CD14-positive monocyte (primary cell): ENCODE measurements around the gene BASP1. TPM values are rescaled to one million over a fixed set of nuclear protein-coding genes. Genes with fewer than 3 reads are reported as not detected.
A peak's percentile ranks its signal among the peaks of the same experiment; 100 is the strongest.

ENCODE experiments used
- DNase-seq, 3 donors: peaks; one replicate each; pipeline ENCODE4 v3.0.0-alpha.2; 2011 to 2022
- H2AFZ ChIP-seq: 2 replicates; pipeline ENCODE4 v1.6.0; 2012; ENCODE audit warnings: mild to moderate bottlenecking, low read depth, low read length, inconsistent platforms; ENCODE audit not compliant: insufficient read depth, poor library complexity, severe bottlenecking
- H3K27ac ChIP-seq, 2 donors: 1 replicate in 1 of 2; 2 replicates in 1 of 2; pipeline ENCODE4 v1.5.1; 2012 to 2013; ENCODE audit warnings: low read length in 2 of 2, control low read depth in 1 of 2, inconsistent platforms in 1 of 2, low read depth in 1 of 2, mild to moderate bottlenecking in 1 of 2
- H3K27me3 ChIP-seq, 2 donors: one replicate each; pipeline versions ENCODE4 v1.6.0 to v1.6.1; 2011 to 2013; ENCODE audit warnings: low read length in 2 of 2; ENCODE audit not compliant: control insufficient read depth in 2 of 2, insufficient read depth in 2 of 2
- H3K36me3 ChIP-seq, 2 donors: replicated peaks in 1 of 2; 1 replicate in 1 of 2; 2 replicates in 1 of 2; pipeline versions ENCODE4 v1.5.1 to v1.6.1; 2012 to 2013; ENCODE audit warnings: low read length in 2 of 2, control low read depth in 1 of 2, inconsistent platforms in 1 of 2, mild to moderate bottlenecking in 1 of 2; ENCODE audit not compliant: insufficient read depth in 2 of 2, control insufficient read depth in 1 of 2
- H3K4me1 ChIP-seq, 2 donors: 1 replicate in 1 of 2; 2 replicates in 1 of 2; pipeline versions ENCODE4 v1.5.1 to v1.6.1; 2012 to 2013; ENCODE audit warnings: low read length in 2 of 2, control low read depth in 1 of 2, inconsistent platforms in 1 of 2, mild to moderate bottlenecking in 1 of 2, moderate library complexity in 1 of 2; ENCODE audit not compliant: insufficient read depth in 2 of 2, control insufficient read depth in 1 of 2
- H3K4me2 ChIP-seq: replicated peaks from 2 replicates; pipeline ENCODE3; 2012; ENCODE audit warnings: low read length, moderate library complexity, mild to moderate bottlenecking; ENCODE audit not compliant: poor library complexity, severe bottlenecking; ENCODE audit errors: extremely low read depth
- H3K4me3 ChIP-seq, 3 experiments: fragments of 200-600 bp in 1 of 3; sonication (generic) in 1 of 3; replicated peaks in 1 of 3; 1 replicate in 2 of 3; 2 replicates in 1 of 3; pipeline ENCODE4 v1.5.1; 2011 to 2013; ENCODE audit warnings: low read length in 3 of 3, mild to moderate bottlenecking in 3 of 3, control low read depth in 2 of 3, low read depth in 2 of 3, inconsistent platforms in 1 of 3, moderate library complexity in 1 of 3
- H3K79me2 ChIP-seq: 2 replicates; pipeline ENCODE4 v1.6.0; 2012; ENCODE audit warnings: mild to moderate bottlenecking, control low read depth, inconsistent platforms, low read length, moderate library complexity; ENCODE audit not compliant: insufficient read depth
- H3K9ac ChIP-seq: 2 replicates; pipeline ENCODE4 v1.6.0; 2017; ENCODE audit warnings: low read length, mild to moderate bottlenecking; ENCODE audit not compliant: insufficient read depth, poor library complexity, severe bottlenecking
- H3K9me3 ChIP-seq, 2 donors: replicated peaks in 1 of 2; 1 replicate in 1 of 2; 2 replicates in 1 of 2; pipeline versions ENCODE4 v1.5.1 to v1.6.1; 2012 to 2013; ENCODE audit warnings: low read length in 2 of 2, control low read depth in 1 of 2; ENCODE audit not compliant: control insufficient read depth in 1 of 2, insufficient read depth in 1 of 2
- H4K20me1 ChIP-seq: 2 replicates; pipeline ENCODE4 v1.6.0; 2012; ENCODE audit warnings: mild to moderate bottlenecking, low read length, control low read depth, moderate library complexity; ENCODE audit not compliant: insufficient read depth
- H3K27ac Mint-ChIP-seq, 7 donors: one replicate each; pipeline ENCODE4 v1.8.0; 2020; ENCODE audit warnings: mild to moderate bottlenecking in 7 of 7, mixed read lengths in 7 of 7, moderate library complexity in 6 of 7, inconsistent platforms in 2 of 7
- H3K27me3 Mint-ChIP-seq, 3 donors: one replicate each; pipeline ENCODE4 v1.8.0; 2021 to 2022; ENCODE audit warnings: low read depth in 3 of 3, mild to moderate bottlenecking in 3 of 3, mixed read lengths in 3 of 3, moderate library complexity in 3 of 3, inconsistent platforms in 1 of 3
- H3K36me3 Mint-ChIP-seq, 2 donors: one replicate each; pipeline ENCODE4 v1.8.0; 2020; ENCODE audit warnings: mixed read lengths in 2 of 2, inconsistent platforms in 1 of 2, mild to moderate bottlenecking in 1 of 2
- H3K4me1 Mint-ChIP-seq: one replicate; pipeline ENCODE4 v1.8.0; 2020; ENCODE audit warnings: mild to moderate bottlenecking, mixed read lengths
- H3K4me3 Mint-ChIP-seq, 2 donors: one replicate each; pipeline ENCODE4 v1.8.0; 2020; ENCODE audit warnings: mild to moderate bottlenecking in 2 of 2, mixed read lengths in 2 of 2, moderate library complexity in 1 of 2
- H3K9me3 Mint-ChIP-seq, 7 donors: one replicate each; pipeline ENCODE4 v1.8.0; 2020 to 2022; ENCODE audit warnings: mixed read lengths in 7 of 7, mild to moderate bottlenecking in 6 of 7, moderate library complexity in 6 of 7, inconsistent platforms in 2 of 7
- WGBS: methylation state at CpG from one replicate; pipeline ENCODE4 v1.1.5; 2013; ENCODE audit warnings: missing lambda C conversion rate; ENCODE audit not compliant: insufficient coverage; 5-methylcytosine and 5-hydroxymethylcytosine counted together
- intact Hi-C, 2 donors: fragments of 100-400 bp; cut with micrococcal nuclease; formaldehyde crosslinking; loops; one replicate each; pipeline versions ENCODE4 v1.15.0 to v1.15.1; 2023
- polyA plus RNA-seq, 3 donors: library from polyadenylated mRNA; depleted of rRNA in 1 of 3; unstranded in 2 of 3; stranded (reverse) in 1 of 3; fragments of 300-500 nt in 2 of 3; fragments of >200 nt in 1 of 3; fragmentation: Illumina TruSeq in 2 of 3; gene quantifications; 1 replicate in 2 of 3; 2 replicates in 1 of 3; pipeline ENCODE4 v1.2.3, GENCODE V29; 2012 to 2021
- TF ChIP-seq, protein P1 (sequence below): fragments of 200-600 bp; IDR thresholded peaks from one replicate; pipeline ENCODE4 v1.8.0; 2022; ENCODE audit warnings: antibody characterized with exemption, mild to moderate bottlenecking

BASP1 gene
- polyA plus RNA-seq, 3 donors: 23.7 to 61.6 (median 36.6) TPM

DNA sequence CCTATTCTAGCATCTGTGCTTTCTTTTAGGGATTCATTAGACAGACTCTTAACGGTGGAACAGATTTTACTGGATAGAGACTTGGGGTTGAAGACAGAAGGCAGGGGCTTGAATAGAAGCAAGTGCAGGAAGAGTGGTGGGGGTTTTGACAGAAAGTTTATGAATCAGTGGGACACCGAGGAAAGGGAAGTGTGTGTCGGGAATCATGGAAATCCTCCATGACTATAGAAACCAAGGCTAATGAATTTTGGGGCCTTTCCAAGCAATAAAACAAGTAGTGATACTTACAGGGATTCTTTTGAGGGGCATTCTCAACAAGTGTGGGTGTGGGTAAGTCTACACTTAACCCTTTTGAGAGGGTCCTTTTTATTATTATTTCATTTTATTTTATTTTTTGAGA is 12.8 kb downstream of the BASP1 start:
- H3K27ac ChIP-seq: no peak overlapping the region
- H3K79me2 ChIP-seq: peaks cover 99% of the 10 kb centered on the region

DNA sequence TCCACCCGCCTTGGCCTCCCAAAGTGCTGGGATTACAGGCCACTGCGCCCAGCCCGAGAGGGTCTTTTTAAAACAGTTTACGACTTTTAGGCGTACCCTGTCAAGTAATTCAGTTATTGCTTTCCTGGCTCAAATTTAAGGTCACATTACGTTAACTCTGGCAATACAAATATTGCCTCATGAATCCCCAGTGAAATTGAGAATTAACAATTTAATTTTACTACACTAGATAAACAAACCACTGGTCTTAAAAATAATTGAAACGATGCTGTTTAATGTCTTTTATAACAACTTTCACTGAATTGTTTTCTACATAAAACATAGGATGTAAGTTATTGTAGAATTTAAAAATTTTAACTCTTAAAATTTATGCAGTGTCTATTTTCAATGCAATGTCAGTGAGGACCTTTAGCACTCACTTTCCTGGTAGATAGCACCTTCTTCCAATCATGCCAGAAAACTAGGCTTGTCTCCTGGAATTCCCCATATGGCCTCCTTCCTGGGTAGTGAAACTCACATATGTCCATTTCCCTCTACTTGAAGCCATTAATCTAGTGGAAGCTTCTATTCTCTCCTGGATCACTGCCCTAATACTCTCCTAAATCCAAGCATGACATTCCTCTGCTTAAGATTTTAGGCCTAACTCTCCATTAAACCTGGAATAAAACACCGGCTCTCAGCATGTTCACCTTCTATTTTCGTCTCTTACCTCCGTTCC is 13.5 kb downstream of the BASP1 start:
- Mint-ChIP-seq H3K9me3 (peaks cover 0 to 3% (median 0%) of the 10 kb centered on the region in 7 donors), H3K4me1 (peaks cover 55% of the 10 kb centered on the region), H3K27ac (peak overlapping the region in 6 of 7 donors; percentile 26 to 85 (median 46)), H3K27me3 (no peaks in the 10 kb centered on the region), H3K36me3 (peaks cover 31 to 36% of the 10 kb centered on the region in 2 donors), H3K4me3 (no peak overlapping the region)
- WGBS: 94% methylated on average over 5 of the region's 10 CpGs
- Histone ChIP-seq H4K20me1 (peaks cover 39% of the 10 kb centered on the region), H3K4me1 (peaks cover 38 to 40% of the 10 kb centered on the region in 2 donors), H3K36me3 (peaks cover 0 to 20% of the 10 kb centered on the region in 2 donors), H3K4me3 (no peak overlapping the region), H3K27ac (peak overlapping the region in 1 of 2 donors; percentile 46), H3K9me3 (no peaks in the 10 kb centered on the region), H2AFZ (no peak overlapping the region), H3K4me2 (no peak overlapping the region), H3K79me2 (peaks cover 99% of the 10 kb centered on the region), H3K9ac (no peak overlapping the region), H3K27me3 (no peaks in the 10 kb centered on the region)
- intact Hi-C loops: no loop called here
- DNase-seq: no peak
- TF ChIP-seq, protein P1, sequence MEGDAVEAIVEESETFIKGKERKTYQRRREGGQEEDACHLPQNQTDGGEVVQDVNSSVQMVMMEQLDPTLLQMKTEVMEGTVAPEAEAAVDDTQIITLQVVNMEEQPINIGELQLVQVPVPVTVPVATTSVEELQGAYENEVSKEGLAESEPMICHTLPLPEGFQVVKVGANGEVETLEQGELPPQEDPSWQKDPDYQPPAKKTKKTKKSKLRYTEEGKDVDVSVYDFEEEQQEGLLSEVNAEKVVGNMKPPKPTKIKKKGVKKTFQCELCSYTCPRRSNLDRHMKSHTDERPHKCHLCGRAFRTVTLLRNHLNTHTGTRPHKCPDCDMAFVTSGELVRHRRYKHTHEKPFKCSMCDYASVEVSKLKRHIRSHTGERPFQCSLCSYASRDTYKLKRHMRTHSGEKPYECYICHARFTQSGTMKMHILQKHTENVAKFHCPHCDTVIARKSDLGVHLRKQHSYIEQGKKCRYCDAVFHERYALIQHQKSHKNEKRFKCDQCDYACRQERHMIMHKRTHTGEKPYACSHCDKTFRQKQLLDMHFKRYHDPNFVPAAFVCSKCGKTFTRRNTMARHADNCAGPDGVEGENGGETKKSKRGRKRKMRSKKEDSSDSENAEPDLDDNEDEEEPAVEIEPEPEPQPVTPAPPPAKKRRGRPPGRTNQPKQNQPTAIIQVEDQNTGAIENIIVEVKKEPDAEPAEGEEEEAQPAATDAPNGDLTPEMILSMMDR: no peak

More for the DNA sequence above, 12.8 kb downstream of the BASP1 start:
- H3K9me3 ChIP-seq: no peaks in the 10 kb centered on the region
- no peak overlapping the region for H3K4me3 Mint-ChIP-seq
- no peak overlapping the region for H3K9ac ChIP-seq
- H3K4me1 ChIP-seq: peaks cover 30 to 34% of the 10 kb centered on the region in 2 donors
- H3K9me3 Mint-ChIP-seq: peaks cover 0 to 3% (median 0%) of the 10 kb centered on the region in 7 donors
- H3K27ac Mint-ChIP-seq: peak overlapping the region in 5 of 7 donors; percentile 10 to 78 (median 55)
- no peaks in the 10 kb centered on the region for H3K27me3 ChIP-seq
- H2AFZ ChIP-seq: no peak overlapping the region
- peaks cover 41% of the 10 kb centered on the region for H4K20me1 ChIP-seq
- H3K36me3 ChIP-seq: peaks cover 0 to 20% of the 10 kb centered on the region in 2 donors
- H3K4me2 ChIP-seq: no peak overlapping the region
- intact Hi-C loops: no loop called here
- H3K27me3 Mint-ChIP-seq: no peaks in the 10 kb centered on the region
- no peak overlapping the region for H3K4me3 ChIP-seq
- TF ChIP-seq, protein P1: no peak
- peaks cover 26 to 37% of the 10 kb centered on the region in 2 donors for H3K36me3 Mint-ChIP-seq
- peaks cover 53% of the 10 kb centered on the region for H3K4me1 Mint-ChIP-seq
- 84% methylated on average over 3 of the region's 3 CpGs for WGBS
- no peak for DNase-seq
